Esophagus squamous epithelium (tissue), 4 donors: ENCODE measurements around the gene COL23A1.

ENCODE experiments used
- POLR2A ChIP-seq, 4 donors: fragments of 450-650 bp; IDR thresholded peaks; one replicate each; pipeline ENCODE4 v1.6.1; 2017; ENCODE audit warnings: antibody characterized with exemption in 4 of 4, mild to moderate bottlenecking in 4 of 4, moderate library complexity in 3 of 4
- TF ChIP-seq, protein P1 (sequence below), 6 experiments: fragments of 450-650 bp in 4 of 6; fragments of 200-600 bp in 2 of 6; sonication (generic) in 2 of 6; IDR thresholded peaks; one replicate each; pipeline ENCODE4 v1.5.1; 2016 to 2019; ENCODE audit warnings: antibody characterized with exemption in 6 of 6, mild to moderate bottlenecking in 4 of 6, moderate library complexity in 4 of 6

DNA sequence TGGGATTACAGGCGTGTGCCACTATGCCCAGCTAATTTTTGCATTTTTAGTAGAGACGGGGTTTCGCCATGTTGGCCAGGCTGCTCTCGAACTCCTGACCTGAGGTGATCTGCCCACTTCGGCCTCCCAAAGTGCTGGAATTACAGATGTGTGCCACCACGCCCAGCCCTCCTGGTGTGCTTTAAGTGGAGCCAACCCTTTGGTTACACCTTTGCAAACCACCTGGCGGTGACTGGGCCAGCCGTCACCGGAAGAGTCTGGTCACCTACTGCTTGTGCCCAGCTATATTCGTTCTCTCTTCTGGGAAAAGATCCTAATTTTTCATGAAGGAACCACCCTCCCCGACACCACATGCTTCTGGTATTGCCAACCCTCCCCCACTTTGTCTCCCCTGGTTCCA, 35.9 kb downstream of the COL23A1 start:
- TF ChIP-seq, protein P1, sequence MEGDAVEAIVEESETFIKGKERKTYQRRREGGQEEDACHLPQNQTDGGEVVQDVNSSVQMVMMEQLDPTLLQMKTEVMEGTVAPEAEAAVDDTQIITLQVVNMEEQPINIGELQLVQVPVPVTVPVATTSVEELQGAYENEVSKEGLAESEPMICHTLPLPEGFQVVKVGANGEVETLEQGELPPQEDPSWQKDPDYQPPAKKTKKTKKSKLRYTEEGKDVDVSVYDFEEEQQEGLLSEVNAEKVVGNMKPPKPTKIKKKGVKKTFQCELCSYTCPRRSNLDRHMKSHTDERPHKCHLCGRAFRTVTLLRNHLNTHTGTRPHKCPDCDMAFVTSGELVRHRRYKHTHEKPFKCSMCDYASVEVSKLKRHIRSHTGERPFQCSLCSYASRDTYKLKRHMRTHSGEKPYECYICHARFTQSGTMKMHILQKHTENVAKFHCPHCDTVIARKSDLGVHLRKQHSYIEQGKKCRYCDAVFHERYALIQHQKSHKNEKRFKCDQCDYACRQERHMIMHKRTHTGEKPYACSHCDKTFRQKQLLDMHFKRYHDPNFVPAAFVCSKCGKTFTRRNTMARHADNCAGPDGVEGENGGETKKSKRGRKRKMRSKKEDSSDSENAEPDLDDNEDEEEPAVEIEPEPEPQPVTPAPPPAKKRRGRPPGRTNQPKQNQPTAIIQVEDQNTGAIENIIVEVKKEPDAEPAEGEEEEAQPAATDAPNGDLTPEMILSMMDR (IDR thresholded peaks at IDR 0.05), result no peak
- no peak for TF ChIP-seq POLR2A (IDR thresholded peaks at IDR 0.05)
